ENCODE results near the gene THSD4.
"Not testable (repeated sequence)": the region's sequence is repeated elsewhere in the genome, so short reads cannot be mapped to it uniquely, and the experiment has no call there.

Gene THSD4

GRCh38 chr15:71392861-71393283 lies 277.6 kb downstream of the THSD4 start:
- DNase-seq = no peak

GRCh38 chr15:71393383-71393782 lies 278.1 kb downstream of the THSD4 start:
- no peak for DNase-seq

- no peak for DNase-seq
Observed at GRCh38 chr15:71396536-71397125, 281.4 kb downstream of the THSD4 start.

GRCh38 chr15:71397377-71397776 lies 282.1 kb downstream of the THSD4 start:
- no peak for DNase-seq

GRCh38 chr15:71400294-71400693 lies 285.0 kb downstream of the THSD4 start:
- DNase-seq = no peak

- not testable (repeated sequence) for DNase-seq
Observed at GRCh38 chr15:71401728-71402127, 286.5 kb downstream of the THSD4 start.

GRCh38 chr15:71409541-71409940 lies 294.3 kb downstream of the THSD4 start:
- DNase-seq = no peak

GRCh38 chr15:71410347-71410746 lies 295.1 kb downstream of the THSD4 start:
- no peak for DNase-seq

- DNase-seq = no peak
Observed at GRCh38 chr15:71411538-71412482, 296.5 kb downstream of the THSD4 start.

- DNase-seq = no peak
Observed at GRCh38 chr15:71413419-71413818, 298.1 kb downstream of the THSD4 start.

- DNase-seq = no peak
Observed at GRCh38 chr15:71414853-71415252, 299.6 kb downstream of the THSD4 start.

- no peak for DNase-seq
Observed at GRCh38 chr15:71422530-71423259, 307.4 kb downstream of the THSD4 start.

- no peak for DNase-seq
Observed at GRCh38 chr15:71424765-71425164, 309.5 kb downstream of the THSD4 start.

- DNase-seq = no peak
Observed at GRCh38 chr15:71425388-71425787, 310.1 kb downstream of the THSD4 start.

- no peak for DNase-seq
Observed at GRCh38 chr15:71426792-71427191, 311.5 kb downstream of the THSD4 start.

GRCh38 chr15:71430782-71431181 lies 315.5 kb downstream of the THSD4 start:
- DNase-seq = no peak

GRCh38 chr15:71431343-71432336 lies 316.4 kb downstream of the THSD4 start:
- DNase-seq = no peak

- DNase-seq = no peak
Observed at GRCh38 chr15:71433402-71433801, 318.1 kb downstream of the THSD4 start.

- no peak for DNase-seq
Observed at GRCh38 chr15:71434774-71435173, 319.5 kb downstream of the THSD4 start.

GRCh38 chr15:71435552-71435951 lies 320.3 kb downstream of the THSD4 start:
- DNase-seq = no peak

- no peak for DNase-seq
Observed at GRCh38 chr15:71436854-71437253, 321.6 kb downstream of the THSD4 start.

- DNase-seq = no peak
Observed at GRCh38 chr15:71437404-71437803, 322.1 kb downstream of the THSD4 start.

Data from stimulated activated CD8-positive, alpha-beta memory T cell treated with anti-CD3 and anti-CD28 coated beads, Interleukin-4, amount 100 ng/mL, for 48 hours (primary cell).